Neural progenitor cell (in vitro differentiated cells): ENCODE data around the gene DNAAF5. TPM values are rescaled to one million over a fixed set of nuclear protein-coding genes. Genes with fewer than 3 reads are reported as not detected.

Experiments
- DNase-seq: peaks from one replicate; pipeline ENCODE4 v3.0.0-alpha.2; 2016; ENCODE audit warnings: low spot score
- H2AFZ ChIP-seq: fragments of 200-600 bp; sonication (generic); replicated peaks from 2 replicates; pipeline ENCODE4 v1.6.1; 2016; ENCODE audit warnings: antibody characterized with exemption
- H3F3A ChIP-seq: fragments of 200-600 bp; sonication (generic); 2 replicates; pipeline ENCODE4 v1.6.1; 2016; ENCODE audit warnings: antibody characterized with exemption, low read depth
- H3K27ac ChIP-seq: fragments of 200-600 bp; sonication (generic); 2 replicates; pipeline ENCODE4 v1.5.1; 2016; ENCODE audit warnings: mild to moderate bottlenecking
- H3K27me3 ChIP-seq: fragments of 200-600 bp; sonication (generic); 2 replicates; pipeline ENCODE4 v1.6.1; 2016; ENCODE audit warnings: mild to moderate bottlenecking, moderate library complexity
- H3K36me3 ChIP-seq: fragments of 200-600 bp; sonication (generic); 2 replicates; pipeline ENCODE4 v1.5.1; 2016
- H3K4me1 ChIP-seq: fragments of 200-600 bp; sonication (generic); 2 replicates; pipeline ENCODE4 v1.6.1; 2016; ENCODE audit warnings: mixed run types
- H3K4me2 ChIP-seq: fragments of 200-600 bp; sonication (generic); 2 replicates; pipeline ENCODE4 v1.6.1; 2016
- H3K4me3 ChIP-seq: fragments of 200-600 bp; sonication (generic); 2 replicates; pipeline ENCODE4 v1.5.1; 2016
- H3K79me2 ChIP-seq: fragments of 200-600 bp; sonication (generic); 2 replicates; pipeline ENCODE4 v1.6.1; 2016; ENCODE audit warnings: low read depth
- H3K9ac ChIP-seq: fragments of 200-600 bp; sonication (generic); 2 replicates; pipeline ENCODE4 v1.6.1; 2016
- H3K9me3 ChIP-seq: fragments of 200-600 bp; sonication (generic); 2 replicates; pipeline ENCODE4 v1.5.1; 2016; ENCODE audit warnings: low read depth
- H4K20me1 ChIP-seq: fragments of 200-600 bp; sonication (generic); 2 replicates; pipeline ENCODE4 v1.6.1; 2016; ENCODE audit warnings: low read depth
- H3K27ac Mint-ChIP-seq: 3 replicates; pipeline ENCODE4 v1.8.0; 2021; ENCODE audit warnings: mixed read lengths
- H3K27me3 Mint-ChIP-seq: 2 replicates; pipeline ENCODE4 v1.8.0; 2022; ENCODE audit warnings: low read depth, mild to moderate bottlenecking, inconsistent platforms, moderate library complexity, mixed read lengths; ENCODE audit not compliant: insufficient read depth
- H3K36me3 Mint-ChIP-seq: 3 replicates; pipeline ENCODE4 v1.8.0; 2021; ENCODE audit warnings: mixed read lengths
- H3K4me1 Mint-ChIP-seq: 3 replicates; pipeline ENCODE4 v1.8.0; 2021; ENCODE audit warnings: mixed read lengths
- H3K4me3 Mint-ChIP-seq: 3 replicates; pipeline ENCODE4 v1.8.0; 2021; ENCODE audit warnings: mild to moderate bottlenecking, moderate library complexity, mixed read lengths
- H3K9me3 Mint-ChIP-seq: 3 replicates; pipeline ENCODE4 v1.8.0; 2020; ENCODE audit warnings: mixed read lengths
- CTCF ChIP-seq: fragments of 200-600 bp; sonication (generic); IDR thresholded peaks from 2 replicates; pipeline ENCODE4 v1.5.1; 2017; ENCODE audit warnings: antibody characterized with exemption, mild to moderate bottlenecking
- EZH2 ChIP-seq: fragments of 200-600 bp; sonication (generic); IDR thresholded peaks from 2 replicates; pipeline ENCODE4 v1.6.1; 2017; ENCODE audit warnings: antibody characterized with exemption, mild to moderate bottlenecking, moderate library complexity
- EZH2phosphoT487 ChIP-seq: fragments of 200-600 bp; sonication (generic); IDR thresholded peaks from 2 replicates; pipeline ENCODE4 v1.6.1; 2017; ENCODE audit warnings: antibody characterized with exemption
- total RNA-seq: library from RNA; depleted of rRNA; stranded (reverse); fragments of >200 nt; gene quantifications from 2 replicates; pipeline ENCODE4 v1.2.3, GENCODE V29; 2015; ENCODE audit warnings: low replicate concordance

The DNAAF5 gene
- total RNA-seq, 1 donor from 2014 or later = 23.5 TPM

GRCh38 chr7:696812-697551 lies 29.5 kb upstream of the DNAAF5 start:
- Histone ChIP-seq H3K27me3 (no peaks in the 10 kb centered on the region), H3K4me2 (no peak overlapping the region), H3K9me3 (no peaks in the 10 kb centered on the region), H3K36me3 (no peaks in the 10 kb centered on the region), H3F3A (no peaks in the 10 kb centered on the region), H3K9ac (no peak overlapping the region), H3K4me3 (no peak overlapping the region), H3K79me2 (no peaks in the 10 kb centered on the region), H3K27ac (no peak overlapping the region), H2AFZ (no peak overlapping the region), H4K20me1 (no peaks in the 10 kb centered on the region), H3K4me1 (no peaks in the 10 kb centered on the region)
- Mint-ChIP-seq H3K27me3 (peaks cover 9% of the 10 kb centered on the region), H3K4me3 (no peak overlapping the region), H3K9me3 (peaks cover 7% of the 10 kb centered on the region), H3K36me3 (peaks cover 4% of the 10 kb centered on the region), H3K4me1 (peaks cover 9% of the 10 kb centered on the region), H3K27ac (no peak overlapping the region)
- no peak for DNase-seq
- no peak for TF ChIP-seq CTCF
- no peak for TF ChIP-seq EZH2phosphoT487
- no peak for TF ChIP-seq EZH2

GRCh38 chr7:698515-699475 lies 27.7 kb upstream of the DNAAF5 start:
- Histone ChIP-seq H3F3A (no peaks in the 10 kb centered on the region), H3K4me3 (no peak overlapping the region)

GRCh38 chr7:699476-700170 lies 26.9 kb upstream of the DNAAF5 start:
- peak overlapping the region; percentile 46 for H3K27ac Mint-ChIP-seq
- peaks cover 10% of the 10 kb centered on the region for H3K36me3 Mint-ChIP-seq
- peaks cover 11% of the 10 kb centered on the region for H3K9me3 Mint-ChIP-seq

More at GRCh38 chr7:698515-699475, 27.7 kb upstream of the DNAAF5 start:
- H3K9me3 Mint-ChIP-seq = peaks cover 7% of the 10 kb centered on the region
- peak overlapping the region; percentile 50 for H3K27ac Mint-ChIP-seq
- H3K27ac ChIP-seq = no peak overlapping the region
- H4K20me1 ChIP-seq = no peaks in the 10 kb centered on the region
- no peak overlapping the region for H2AFZ ChIP-seq
- DNase-seq = no peak
- H3K4me1 Mint-ChIP-seq = peaks cover 9% of the 10 kb centered on the region
- H3K4me1 ChIP-seq = no peaks in the 10 kb centered on the region
- no peak overlapping the region for H3K4me2 ChIP-seq
- no peak overlapping the region for H3K4me3 Mint-ChIP-seq
- H3K9ac ChIP-seq = no peak overlapping the region
- peaks cover 8% of the 10 kb centered on the region for H3K36me3 Mint-ChIP-seq
- H3K27me3 Mint-ChIP-seq = peaks cover 5% of the 10 kb centered on the region
- TF ChIP-seq EZH2 (no peak), EZH2phosphoT487 (no peak)
- no peaks in the 10 kb centered on the region for H3K9me3 ChIP-seq
- H3K36me3 ChIP-seq = no peaks in the 10 kb centered on the region
- H3K79me2 ChIP-seq = peaks cover 10% of the 10 kb centered on the region
- no peaks in the 10 kb centered on the region for H3K27me3 ChIP-seq

More at GRCh38 chr7:699476-700170, 26.9 kb upstream of the DNAAF5 start:
- Mint-ChIP-seq H3K4me1 (peaks cover 9% of the 10 kb centered on the region), H3K27me3 (peaks cover 5% of the 10 kb centered on the region), H3K4me3 (no peak overlapping the region)
- Histone ChIP-seq H3K4me1 (no peaks in the 10 kb centered on the region), H3K36me3 (no peaks in the 10 kb centered on the region), H3K27me3 (no peaks in the 10 kb centered on the region), H2AFZ (no peak overlapping the region), H4K20me1 (no peaks in the 10 kb centered on the region), H3K27ac (no peak overlapping the region), H3K9ac (no peak overlapping the region), H3F3A (no peaks in the 10 kb centered on the region), H3K4me3 (no peak overlapping the region), H3K79me2 (peaks cover 12% of the 10 kb centered on the region), H3K9me3 (no peaks in the 10 kb centered on the region), H3K4me2 (no peak overlapping the region)
- DNase-seq = no peak
- TF ChIP-seq EZH2 (no peak), CTCF (no peak), EZH2phosphoT487 (no peak)
